ENCODE data around the gene DCDC2. TPM values are rescaled to one million over a fixed set of nuclear protein-coding genes. Genes with fewer than 3 reads are reported as not detected.

Gene DCDC2
- total RNA-seq, 1 experiment from 2014 or later = 5.6 TPM

DNA sequence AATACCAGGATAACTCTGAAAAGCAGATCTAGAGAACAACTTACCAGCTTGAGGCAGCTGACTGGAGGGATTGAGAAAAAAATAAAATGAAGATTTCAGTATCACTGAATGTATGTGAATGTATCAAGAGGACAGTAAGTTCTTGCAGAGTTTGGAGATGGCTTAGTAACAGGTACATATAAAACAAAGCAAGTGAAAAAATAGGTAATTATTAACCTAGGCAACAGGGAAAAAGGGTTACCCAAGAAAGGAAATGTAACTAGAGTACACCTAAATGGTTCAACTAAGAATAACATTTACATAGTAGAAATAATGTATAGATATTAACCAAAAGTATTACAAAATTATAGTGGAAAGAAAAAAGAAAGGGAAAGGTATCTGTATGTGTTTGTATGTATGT, 164.5 kb downstream of the DCDC2 start:
- H3K36me3 ChIP-seq (ENCODE audit: low read depth) = no peaks in the 10 kb centered on the region
- ChIA-PET POLR2A (ENCODE audit: unreplicated experiment) (no interaction called here), CTCF (no interaction called here)
- no peak for DNase-seq
- intact Hi-C loops (cut with micrococcal nuclease; ENCODE audit: unreplicated experiment) = no loop called here
- no peak overlapping the region for H2AFZ ChIP-seq
- no peaks in the 10 kb centered on the region for H3K9me3 ChIP-seq (ENCODE audit: insufficient read depth, low read depth)
- H3K79me2 ChIP-seq (ENCODE audit: low read depth) = no peaks in the 10 kb centered on the region
- no peak for TF ChIP-seq CTCF (conservative IDR thresholded peaks at IDR 0.05)
- no peak for TF ChIP-seq EZH2 (IDR thresholded peaks at IDR 0.05; ENCODE audit: low read depth)
- BruUV-seq (replicated peaks) = no TSS peak
- H3K27ac ChIP-seq = no peak overlapping the region
- no peak overlapping the region for H3K4me3 ChIP-seq
- no peak overlapping the region for H3K4me2 ChIP-seq
- H3K4me1 ChIP-seq (replicated peaks; ENCODE audit: insufficient read depth) = no peaks in the 10 kb centered on the region
- no peaks in the 10 kb centered on the region for H3K9me2 ChIP-seq (ENCODE audit: insufficient read depth)
- H4K20me1 ChIP-seq (ENCODE audit: insufficient read depth) = no peaks in the 10 kb centered on the region
- no peaks in the 10 kb centered on the region for H3K27me3 ChIP-seq (ENCODE audit: insufficient read depth, low read depth)
- no peaks in the 10 kb centered on the region for H3F3A ChIP-seq (ENCODE audit: insufficient read depth, low read depth)

GRCh38 chr6:24191346-24191745, 166.5 kb downstream of the DCDC2 start:
- Histone ChIP-seq H3K79me2 (ENCODE audit: low read depth) (no peaks in the 10 kb centered on the region), H4K20me1 (ENCODE audit: insufficient read depth) (no peaks in the 10 kb centered on the region), H3K36me3 (ENCODE audit: low read depth) (no peaks in the 10 kb centered on the region), H3K9me2 (ENCODE audit: insufficient read depth) (no peaks in the 10 kb centered on the region), H3K27ac (no peak overlapping the region), H3F3A (ENCODE audit: insufficient read depth, low read depth) (no peaks in the 10 kb centered on the region), H3K27me3 (ENCODE audit: insufficient read depth, low read depth) (no peaks in the 10 kb centered on the region), H3K4me1 (replicated peaks; ENCODE audit: insufficient read depth) (no peaks in the 10 kb centered on the region), H3K4me2 (no peak overlapping the region), H2AFZ (no peak overlapping the region), H3K9me3 (ENCODE audit: insufficient read depth, low read depth) (no peaks in the 10 kb centered on the region), H3K4me3 (no peak overlapping the region)
- intact Hi-C loops (cut with micrococcal nuclease; ENCODE audit: unreplicated experiment) = no loop called here
- CTCF ChIA-PET = no interaction called here
- POLR2A ChIA-PET (ENCODE audit: unreplicated experiment) = no interaction called here
- no TSS peak for BruUV-seq (replicated peaks)
- TF ChIP-seq EZH2 (IDR thresholded peaks at IDR 0.05; ENCODE audit: low read depth) (no peak), CTCF (conservative IDR thresholded peaks at IDR 0.05) (no peak)
- no peak for DNase-seq

GRCh38 chr6:24188578-24189080, 169.2 kb downstream of the DCDC2 start:
- Histone ChIP-seq H3F3A (ENCODE audit: insufficient read depth, low read depth) (no peaks in the 10 kb centered on the region), H2AFZ (no peak overlapping the region), H4K20me1 (ENCODE audit: insufficient read depth) (no peaks in the 10 kb centered on the region), H3K27ac (no peak overlapping the region), H3K9me2 (ENCODE audit: insufficient read depth) (no peaks in the 10 kb centered on the region), H3K4me3 (no peak overlapping the region), H3K4me2 (no peak overlapping the region), H3K79me2 (ENCODE audit: low read depth) (no peaks in the 10 kb centered on the region), H3K36me3 (ENCODE audit: low read depth) (no peaks in the 10 kb centered on the region), H3K4me1 (replicated peaks; ENCODE audit: insufficient read depth) (no peaks in the 10 kb centered on the region), H3K9me3 (ENCODE audit: insufficient read depth, low read depth) (no peaks in the 10 kb centered on the region), H3K27me3 (ENCODE audit: insufficient read depth, low read depth) (no peaks in the 10 kb centered on the region)
- POLR2A ChIA-PET (ENCODE audit: unreplicated experiment) = no interaction called here
- intact Hi-C loops (cut with micrococcal nuclease; ENCODE audit: unreplicated experiment) = no loop called here
- BruUV-seq (replicated peaks) = no TSS peak
- no peak for DNase-seq
- CTCF ChIA-PET = no interaction called here
- no peak for TF ChIP-seq CTCF (conservative IDR thresholded peaks at IDR 0.05)
- no peak for TF ChIP-seq EZH2 (IDR thresholded peaks at IDR 0.05; ENCODE audit: low read depth)
